GM21367 (cell line): ENCODE measurements around the gene POM121L12.

ENCODE experiments used
- ATAC-seq: cut with Tn5 transposase; IDR thresholded peaks from one replicate; pipeline ENCODE4 v1.9.1; 2021; ENCODE audit not compliant: unreplicated experiment

The POM121L12 gene

GRCh38 chr7:53035499-53036412 is at the start of gene POM121L12:
Gene POM121L12 (plus strand): TSS chr7:53035633. CDS start chr7:53035672, 39 bp downstream.
- ATAC-seq: no peak

DNA sequence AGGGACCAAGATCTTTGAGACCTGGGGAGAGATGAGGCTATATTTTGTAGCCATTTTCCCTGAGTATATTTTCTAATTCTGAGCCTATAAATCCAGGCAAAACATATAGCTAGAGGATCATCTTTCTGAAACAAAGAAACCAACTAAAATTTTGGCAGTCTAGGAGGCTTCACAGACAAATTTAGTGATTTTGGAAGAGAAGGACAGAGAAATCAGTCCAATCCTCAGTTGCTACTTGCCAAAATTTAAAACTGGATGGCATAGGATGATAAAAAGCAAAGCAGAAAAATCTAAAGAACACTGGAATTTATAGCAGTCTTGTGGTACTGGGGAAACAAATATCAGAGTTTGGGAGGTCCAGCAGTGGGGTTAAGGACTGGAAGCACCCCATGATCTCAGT is 43.4 kb upstream of the POM121L12 start:
- ATAC-seq: no peak

DNA sequence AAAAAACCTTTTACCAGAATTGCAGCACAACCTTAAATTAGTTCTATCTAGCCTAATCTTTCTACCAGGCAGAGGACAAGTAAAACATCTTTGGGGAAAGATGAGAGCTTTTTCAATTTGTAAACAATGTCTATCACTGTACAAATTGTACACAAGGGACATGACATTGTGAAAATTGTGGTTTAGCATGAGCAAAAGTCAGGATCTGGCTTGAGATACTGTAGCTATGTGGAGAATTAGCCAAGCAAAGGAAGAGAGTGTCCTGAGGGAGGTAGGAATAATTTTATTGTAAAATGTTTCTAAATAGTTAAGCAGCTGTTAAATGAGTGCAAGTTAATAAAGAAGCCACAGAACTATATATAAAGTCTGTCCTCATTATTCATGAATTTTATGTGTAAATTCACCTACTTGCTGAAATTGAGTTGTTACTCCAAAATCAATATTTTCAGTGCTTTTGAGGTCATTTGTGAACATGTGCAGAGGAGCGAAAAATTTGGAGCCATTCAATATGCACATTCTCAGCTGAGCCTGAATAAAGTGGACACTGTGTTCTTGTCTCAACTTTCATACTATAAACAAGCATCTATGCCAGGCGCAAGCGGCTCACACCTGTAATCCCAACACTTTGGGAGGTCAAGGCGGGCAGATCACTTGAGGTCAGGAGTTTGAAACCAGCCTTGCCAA is 42.8 kb upstream of the POM121L12 start:
- no peak for ATAC-seq

- ATAC-seq: no peak
Measured at GRCh38 chr7:52995676-52996075, 39.8 kb upstream of the POM121L12 start.

DNA sequence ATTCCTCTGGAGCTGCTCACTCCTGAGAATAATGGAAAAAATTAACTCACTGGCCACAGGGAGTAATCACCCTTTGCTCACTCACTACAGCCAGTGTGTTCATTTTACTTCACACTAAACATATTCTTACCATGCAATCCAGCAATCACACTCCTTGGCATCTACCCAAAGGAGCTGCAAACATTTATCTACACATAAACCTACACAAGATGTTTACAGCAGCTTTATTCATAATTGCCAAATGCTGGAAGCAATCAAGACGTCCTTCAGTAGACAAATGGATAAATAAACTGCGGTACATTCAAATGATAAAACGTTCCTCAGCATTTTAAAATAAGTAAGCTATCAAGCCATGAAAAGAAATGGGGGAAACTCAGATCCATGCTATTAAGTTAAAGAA is 34.2 kb upstream of the POM121L12 start:
- no peak for ATAC-seq

- no peak for ATAC-seq
Measured at GRCh38 chr7:53002389-53002788, 33.0 kb upstream of the POM121L12 start.

GRCh38 chr7:53003653-53004445 is 31.6 kb upstream of the POM121L12 start:
- ATAC-seq: no peak

DNA sequence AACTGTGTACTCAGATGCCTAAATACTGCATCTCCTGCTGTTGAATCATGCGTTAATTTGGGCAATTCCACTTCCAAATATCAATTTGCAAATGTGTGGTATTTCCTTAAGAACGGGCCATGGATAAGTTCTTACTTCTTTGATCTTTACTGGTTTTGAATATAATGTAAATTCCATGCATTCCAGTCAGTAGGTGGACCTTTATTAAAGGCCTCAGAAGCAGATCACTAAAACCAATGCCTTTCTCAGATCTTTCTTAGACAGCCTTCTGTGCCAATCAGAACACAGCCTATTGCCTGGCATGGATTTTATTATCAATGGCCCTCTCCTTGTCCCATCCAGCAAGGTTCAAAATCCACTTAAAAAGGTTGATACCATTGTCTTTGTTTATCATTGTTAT is 21.5 kb upstream of the POM121L12 start:
- ATAC-seq: no peak

DNA sequence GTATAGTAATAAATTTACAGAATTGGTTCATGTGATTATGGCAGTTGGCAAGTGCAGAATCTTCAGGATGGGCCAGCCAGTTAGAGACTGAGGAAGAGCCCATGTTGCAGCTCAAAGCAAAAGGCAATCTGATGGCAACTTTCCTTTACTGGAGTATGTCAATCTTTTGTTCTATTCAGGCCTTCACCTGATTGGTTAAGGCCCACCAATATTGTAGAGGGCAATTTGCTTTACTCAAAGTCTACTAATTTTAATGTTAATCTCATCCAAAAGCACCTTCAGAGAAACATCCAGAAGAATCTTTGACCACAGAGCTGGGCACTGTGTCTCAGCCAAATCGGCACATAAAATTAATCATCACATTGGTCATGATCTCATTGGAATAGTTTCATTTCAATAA is 20.0 kb upstream of the POM121L12 start:
- ATAC-seq: no peak

DNA sequence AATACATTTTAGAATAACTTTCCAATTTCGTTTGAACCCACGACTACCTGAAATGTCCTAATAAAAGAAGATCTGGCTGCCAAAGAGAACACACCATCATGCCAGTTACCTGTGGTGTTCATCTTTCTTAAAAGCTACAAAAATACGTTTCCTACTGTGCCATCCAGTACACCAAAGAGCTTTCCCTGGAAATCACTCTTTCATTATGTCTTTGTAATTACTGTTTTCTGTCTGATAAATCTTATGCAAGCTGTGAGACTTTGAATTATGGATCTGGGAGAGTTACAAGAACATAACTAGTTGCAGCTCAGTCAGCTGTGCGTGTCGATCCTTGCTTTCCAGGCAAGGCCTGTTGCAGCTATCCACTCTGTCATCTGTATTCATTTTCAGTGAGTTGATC is 12.5 kb upstream of the POM121L12 start:
- ATAC-seq: no peak

DNA sequence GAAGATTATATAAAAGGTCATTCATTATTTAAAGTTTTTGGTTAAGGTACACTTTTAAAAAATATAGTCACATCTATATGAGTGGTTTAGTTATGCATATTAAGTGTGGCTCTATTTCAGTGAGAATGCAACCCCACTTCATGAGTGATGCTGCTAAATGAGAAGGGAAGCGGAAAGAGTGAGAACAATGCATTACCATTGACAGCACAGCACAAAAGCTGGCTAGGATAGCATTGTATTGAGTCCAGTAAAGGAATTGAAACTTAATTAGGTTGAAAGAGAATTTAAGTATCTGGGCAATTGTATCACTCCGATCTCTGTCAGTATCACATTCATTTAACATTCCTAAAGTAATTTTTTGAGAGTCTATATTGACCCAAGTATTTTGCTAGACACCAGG is 13.2 kb downstream of the POM121L12 start:
- ATAC-seq: no peak

DNA sequence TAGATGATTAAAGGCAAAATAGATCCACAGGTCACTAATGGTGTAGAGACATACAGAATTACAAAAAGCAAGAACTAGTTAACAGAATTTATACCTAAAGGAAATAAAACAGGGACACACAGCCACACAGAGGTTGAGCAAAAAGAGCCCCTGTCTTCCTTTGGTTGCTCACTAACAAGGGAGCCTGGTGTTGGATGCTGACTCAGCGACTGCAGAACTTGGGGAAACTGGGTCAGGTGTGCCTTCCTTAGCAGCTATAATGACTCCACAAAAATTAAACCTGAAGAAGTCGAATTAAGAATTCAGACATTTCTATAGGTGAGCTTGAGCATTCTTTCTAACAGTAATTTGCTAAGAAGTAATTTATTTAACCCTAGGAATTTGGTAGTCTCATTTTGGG is 15.0 kb downstream of the POM121L12 start:
- ATAC-seq: no peak

GRCh38 chr7:53059591-53059990 is 24.2 kb downstream of the POM121L12 start:
- ATAC-seq: no peak

DNA sequence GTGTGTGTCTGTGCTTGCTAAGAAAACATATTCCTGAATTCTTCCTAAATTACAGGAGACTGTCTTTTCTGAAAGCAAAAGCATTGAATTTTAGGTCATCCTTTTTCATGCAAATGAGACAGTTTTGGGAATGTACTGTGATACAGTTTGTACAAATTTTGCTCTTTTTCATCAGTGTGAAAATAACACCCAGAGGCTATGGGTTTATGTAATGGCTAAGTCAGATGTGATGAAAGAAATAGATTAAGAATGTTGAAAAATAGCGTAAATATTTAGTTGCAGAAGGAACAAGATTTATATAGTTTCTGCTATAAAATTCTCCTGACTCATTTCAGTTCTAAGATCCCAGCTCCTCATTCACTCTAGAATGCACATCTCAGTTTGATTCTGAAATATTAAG is 24.6 kb downstream of the POM121L12 start:
- no peak for ATAC-seq

DNA sequence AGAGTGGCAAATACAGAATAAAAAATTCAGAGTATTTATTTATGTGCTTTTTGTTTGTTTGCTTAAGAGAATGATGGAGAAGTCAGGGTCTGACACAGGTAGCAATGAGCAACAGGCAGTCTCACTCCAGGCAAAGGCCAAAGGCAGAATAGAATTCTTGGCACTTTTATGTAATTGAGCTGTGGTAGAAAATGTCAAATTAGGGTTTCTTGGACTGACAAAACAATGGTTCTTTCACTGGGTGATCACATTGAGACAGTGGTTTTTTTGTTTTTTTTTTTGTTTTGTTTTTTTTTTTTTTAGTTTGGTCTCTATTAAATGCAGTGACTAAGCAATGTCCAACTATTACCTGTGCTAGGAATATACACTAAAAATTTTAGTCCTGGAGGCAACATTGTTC is 27.4 kb downstream of the POM121L12 start:
- ATAC-seq: no peak

DNA sequence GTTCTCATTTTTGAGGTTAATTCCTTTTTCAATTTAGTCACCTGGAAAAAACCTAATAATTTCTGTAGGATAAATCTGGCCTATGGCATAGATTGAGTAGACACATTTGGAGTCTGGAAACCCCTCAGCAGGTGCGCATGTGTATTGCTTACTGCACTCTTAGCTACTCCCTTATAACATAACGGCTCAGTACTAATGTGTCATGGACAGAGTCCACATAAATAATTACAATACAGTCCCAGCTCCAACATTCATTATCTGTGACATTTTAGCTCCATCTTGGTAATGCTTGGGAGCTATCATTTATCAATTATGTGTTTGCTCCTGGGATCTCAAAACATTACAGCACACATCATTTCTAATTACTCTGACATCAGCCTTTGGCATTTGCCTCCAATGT is 33.2 kb downstream of the POM121L12 start:
- ATAC-seq: no peak

- no peak for ATAC-seq
Measured at GRCh38 chr7:53070883-53071282, 35.5 kb downstream of the POM121L12 start.
